ENCODE results near the gene TMEM132D. TPM values are rescaled to one million over a fixed set of nuclear protein-coding genes. Genes with fewer than 3 reads are reported as not detected.

TMEM132D gene
- total RNA-seq, 1 donor from 2014 or later, result 1.0 TPM

DNA sequence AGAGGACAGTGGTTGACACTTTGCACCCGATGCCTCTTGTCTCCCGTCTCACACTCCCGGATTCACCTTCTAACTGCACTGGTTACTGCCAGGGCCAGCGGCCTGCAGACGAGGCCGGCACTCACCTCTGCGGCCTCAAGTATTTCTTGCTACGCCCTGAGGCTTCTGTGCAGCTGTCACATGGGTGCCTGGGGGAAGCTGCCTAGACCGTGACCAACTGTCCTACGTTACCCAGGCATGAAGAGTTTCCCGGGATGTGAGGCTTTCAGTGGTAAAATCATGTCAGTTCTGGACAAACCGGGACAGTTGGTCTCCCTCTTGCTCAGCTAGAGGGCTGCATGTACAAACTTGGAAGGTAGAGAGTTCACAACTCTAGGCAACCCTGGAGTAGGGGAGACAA is 776.1 kb downstream of the TMEM132D start:
- TF ChIP-seq, protein P1, sequence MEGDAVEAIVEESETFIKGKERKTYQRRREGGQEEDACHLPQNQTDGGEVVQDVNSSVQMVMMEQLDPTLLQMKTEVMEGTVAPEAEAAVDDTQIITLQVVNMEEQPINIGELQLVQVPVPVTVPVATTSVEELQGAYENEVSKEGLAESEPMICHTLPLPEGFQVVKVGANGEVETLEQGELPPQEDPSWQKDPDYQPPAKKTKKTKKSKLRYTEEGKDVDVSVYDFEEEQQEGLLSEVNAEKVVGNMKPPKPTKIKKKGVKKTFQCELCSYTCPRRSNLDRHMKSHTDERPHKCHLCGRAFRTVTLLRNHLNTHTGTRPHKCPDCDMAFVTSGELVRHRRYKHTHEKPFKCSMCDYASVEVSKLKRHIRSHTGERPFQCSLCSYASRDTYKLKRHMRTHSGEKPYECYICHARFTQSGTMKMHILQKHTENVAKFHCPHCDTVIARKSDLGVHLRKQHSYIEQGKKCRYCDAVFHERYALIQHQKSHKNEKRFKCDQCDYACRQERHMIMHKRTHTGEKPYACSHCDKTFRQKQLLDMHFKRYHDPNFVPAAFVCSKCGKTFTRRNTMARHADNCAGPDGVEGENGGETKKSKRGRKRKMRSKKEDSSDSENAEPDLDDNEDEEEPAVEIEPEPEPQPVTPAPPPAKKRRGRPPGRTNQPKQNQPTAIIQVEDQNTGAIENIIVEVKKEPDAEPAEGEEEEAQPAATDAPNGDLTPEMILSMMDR (IDR thresholded peaks at IDR 0.05), result no peak
- no peak for DNase-seq
- no peak for ATAC-seq
- Histone ChIP-seq H3K27me3 (no peaks in the 10 kb centered on the region), H3K27ac (no peak overlapping the region), H3K4me1 (no peaks in the 10 kb centered on the region), H3K9me3 (no peaks in the 10 kb centered on the region), H3K4me3 (no peak overlapping the region), H3K36me3 (no peaks in the 10 kb centered on the region)
- intact Hi-C loops (cut with DNase I), result no loop called here

DNA sequence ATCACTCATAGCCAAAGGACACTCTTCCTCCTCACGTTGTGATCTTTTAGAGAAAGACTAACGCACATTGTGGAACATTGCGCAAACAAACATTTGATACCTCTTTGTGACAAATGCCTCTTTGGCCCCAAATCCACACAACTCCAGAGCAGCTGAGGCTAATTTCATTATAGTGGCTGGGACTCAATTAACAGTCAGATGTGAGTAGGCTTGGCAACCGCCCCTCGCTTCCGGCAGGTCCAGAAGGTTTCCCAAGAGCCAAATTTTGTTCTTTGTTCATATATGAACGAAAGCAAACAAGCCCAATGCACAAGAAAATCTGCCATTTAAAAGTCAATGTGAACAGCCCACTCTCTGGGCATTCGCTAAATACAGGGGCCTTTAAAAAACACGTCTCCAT is 776.6 kb downstream of the TMEM132D start:
- Histone ChIP-seq H3K9me3 (no peaks in the 10 kb centered on the region), H3K36me3 (no peaks in the 10 kb centered on the region), H3K27me3 (no peaks in the 10 kb centered on the region), H3K27ac (no peak overlapping the region), H3K4me3 (no peak overlapping the region), H3K4me1 (no peaks in the 10 kb centered on the region)
- ATAC-seq (no peak), DNase-seq (no peak)
- TF ChIP-seq, protein P1 (IDR thresholded peaks at IDR 0.05), result no peak
- intact Hi-C loops (cut with DNase I), result no loop called here

DNA sequence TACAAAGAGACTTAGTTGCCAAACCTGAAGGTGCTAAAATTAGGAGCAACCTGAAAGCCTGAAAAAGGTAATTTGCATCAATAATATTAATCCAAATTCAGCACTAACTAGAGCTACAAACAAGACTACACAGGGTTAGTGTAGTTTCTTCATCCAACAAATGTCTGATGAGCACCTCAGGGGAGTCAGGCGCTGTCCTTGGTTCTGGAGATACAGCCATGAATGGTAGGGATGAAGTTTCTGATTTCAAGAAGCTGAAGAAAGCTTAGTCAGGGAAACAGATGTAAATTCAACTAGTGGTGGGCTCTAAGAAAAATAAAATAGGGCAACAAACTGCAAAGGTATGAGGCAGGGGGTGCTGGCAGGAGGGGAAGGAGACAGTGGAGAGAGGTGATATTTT is 784.3 kb downstream of the TMEM132D start:
- ATAC-seq (no peak), DNase-seq (no peak)
- Histone ChIP-seq H3K4me1 (no peaks in the 10 kb centered on the region), H3K9me3 (no peaks in the 10 kb centered on the region), H3K27ac (no peak overlapping the region), H3K36me3 (no peaks in the 10 kb centered on the region), H3K27me3 (no peaks in the 10 kb centered on the region), H3K4me3 (no peak overlapping the region)
- TF ChIP-seq, protein P1 (IDR thresholded peaks at IDR 0.05), result no peak
- intact Hi-C loops (cut with DNase I), result no loop called here

DNA sequence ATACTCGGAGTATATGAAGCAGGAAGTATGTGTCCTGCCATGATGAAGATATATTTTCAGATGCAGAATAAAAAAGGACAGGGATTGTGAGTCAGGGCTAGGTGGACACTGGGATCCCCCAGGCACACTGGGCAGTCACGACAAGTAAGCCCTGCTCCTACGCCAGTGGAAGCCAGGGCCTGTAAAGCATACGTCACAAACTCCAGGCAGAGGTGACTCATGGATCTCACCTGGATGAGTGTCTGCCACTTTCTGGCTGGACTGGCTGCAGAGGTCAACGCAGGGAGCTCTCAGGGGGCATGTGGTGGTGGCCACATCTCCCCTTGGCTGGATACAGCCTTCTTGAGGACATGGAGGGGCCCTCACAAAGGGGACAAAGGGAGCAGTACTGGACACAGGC is 788.3 kb downstream of the TMEM132D start:
- Histone ChIP-seq H3K9me3 (no peaks in the 10 kb centered on the region), H3K27me3 (no peaks in the 10 kb centered on the region), H3K27ac (no peak overlapping the region), H3K4me3 (no peak overlapping the region), H3K4me1 (no peaks in the 10 kb centered on the region), H3K36me3 (no peaks in the 10 kb centered on the region)
- TF ChIP-seq, protein P1 (IDR thresholded peaks at IDR 0.05), result no peak
- ATAC-seq, result no peak
- intact Hi-C loops (cut with DNase I), result no loop called here
- no peak for DNase-seq

DNA sequence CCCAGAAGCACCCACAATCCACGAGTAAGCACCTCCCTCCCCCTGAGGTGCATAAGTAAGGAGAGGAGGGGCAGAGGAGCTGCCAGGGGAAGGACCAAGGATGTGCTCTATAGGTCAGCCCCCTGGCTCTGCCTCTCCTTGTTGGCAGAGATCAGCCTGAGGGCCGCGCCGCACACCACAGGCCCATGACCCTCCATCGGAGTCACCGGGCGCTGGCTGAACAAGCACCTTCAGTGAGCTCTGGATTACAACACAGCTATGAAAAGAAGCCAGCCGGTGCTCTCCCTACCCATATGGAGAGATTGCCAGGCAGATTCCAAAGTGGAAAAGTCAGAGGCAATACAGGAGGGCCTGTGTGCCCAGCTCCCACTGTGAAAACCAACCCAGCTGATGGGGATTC is 793.2 kb downstream of the TMEM132D start:
- Histone ChIP-seq H3K4me1 (no peaks in the 10 kb centered on the region), H3K9me3 (no peaks in the 10 kb centered on the region), H3K27me3 (no peaks in the 10 kb centered on the region), H3K27ac (no peak overlapping the region), H3K36me3 (no peaks in the 10 kb centered on the region), H3K4me3 (no peak overlapping the region)
- DNase-seq, result no peak
- ATAC-seq, result no peak
- intact Hi-C loops (cut with DNase I), result no loop called here
- TF ChIP-seq, protein P1 (IDR thresholded peaks at IDR 0.05), result no peak
